ENCODE measurements around the gene EPB41L4B.

- TF ChIP-seq FEZF1 (tag by site-specific recombination; IDR thresholded peaks at IDR 0.05) (no peak), ZNF660 (tag by site-specific recombination; IDR thresholded peaks at IDR 0.05) (no peak)
Measured at GRCh38 chr9:109138421-109138820, 182.4 kb downstream of the EPB41L4B start.

Measured in HEK293 (cell line).